Subcutaneous adipose tissue (tissue), 4 donors: Measurements from ENCODE around the gene FUBP3. TPM values are rescaled to one million over a fixed set of nuclear protein-coding genes. Genes with fewer than 3 reads are reported as not detected.

ENCODE experiments used
- CTCF ChIP-seq: fragments of 450-650 bp; IDR thresholded peaks from one replicate; pipeline ENCODE4 v1.5.1; 2016; ENCODE audit warnings: low read depth, mild to moderate bottlenecking, control low read depth, antibody characterized with exemption, moderate library complexity
- total RNA-seq, 4 donors: library from RNA; depleted of rRNA; stranded (reverse); fragments of >200 nt; gene quantifications; one replicate each; pipeline ENCODE4 v1.1.0, GENCODE V29; 2016

Gene FUBP3
- total RNA-seq, 4 donors from 2014 or later = 29.9 to 39.9 (median 37.9) TPM

- no peak for TF ChIP-seq CTCF
These were observed 55.9 kb downstream of the FUBP3 start for GRCh38 chr9:130635306-130635705.

- no peak for TF ChIP-seq CTCF
These were observed 56.6 kb downstream of the FUBP3 start for GRCh38 chr9:130635721-130636647.

- no peak for TF ChIP-seq CTCF
These were observed 57.3 kb downstream of the FUBP3 start for GRCh38 chr9:130636648-130637020.

- TF ChIP-seq CTCF = no peak
These were observed 59.1 kb downstream of the FUBP3 start for GRCh38 chr9:130638284-130639123.

GRCh38 chr9:130639124-130639765 is 59.9 kb downstream of the FUBP3 start:
- no peak for TF ChIP-seq CTCF

GRCh38 chr9:130639866-130640555 is 60.6 kb downstream of the FUBP3 start:
- TF ChIP-seq CTCF = no peak
